Measurements from ENCODE around the gene GP1BA. TPM values are rescaled to one million over a fixed set of nuclear protein-coding genes. Genes with fewer than 3 reads are reported as not detected.

The GP1BA gene
- total and polyA plus RNA-seq, 2 experiments from 2014 or later: 0.24 TPM; not detected in 1

DNA sequence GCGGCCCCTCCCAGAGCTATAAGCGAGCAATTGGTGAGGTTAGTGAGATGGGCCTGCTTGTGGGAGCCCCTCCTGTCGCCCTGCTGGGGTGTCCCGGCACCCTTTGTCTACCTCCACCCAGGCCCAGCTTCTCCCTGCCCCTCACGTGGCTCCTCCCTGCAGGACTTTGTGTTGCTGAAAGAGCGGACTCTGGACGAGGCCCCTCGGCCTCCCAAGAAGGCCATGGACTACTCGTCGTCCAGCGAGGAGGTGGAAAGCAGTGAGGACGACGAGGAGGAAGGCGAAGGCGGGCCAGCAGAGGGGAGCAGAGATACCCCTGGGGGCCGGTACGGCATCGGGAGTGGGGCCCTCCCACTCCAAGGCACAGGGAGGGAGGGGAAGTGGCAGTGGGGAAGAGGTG, 38.8 kb upstream of the GP1BA start:
- H3K4me3 ChIP-seq: no peak overlapping the region
- H3F3A ChIP-seq (replicated peaks; ENCODE audit: low read depth): peaks cover 13% of the 10 kb centered on the region; the same call in 1 of the 2 replicates
- H3K27ac ChIP-seq (ENCODE audit: low read depth): no peak overlapping the region
- H3K9me2 ChIP-seq (ENCODE audit: insufficient read depth): no peaks in the 10 kb centered on the region
- H4K20me1 ChIP-seq (replicated peaks; ENCODE audit: insufficient read depth): 0 out of 2 replicates have a peak, but pooled peaks cover 6% of the 10 kb centered on the region
- H3K36me3 ChIP-seq (ENCODE audit: insufficient read depth): no peaks in the 10 kb centered on the region; the same call in 1 of the 2 replicates
- TF ChIP-seq, protein P1, sequence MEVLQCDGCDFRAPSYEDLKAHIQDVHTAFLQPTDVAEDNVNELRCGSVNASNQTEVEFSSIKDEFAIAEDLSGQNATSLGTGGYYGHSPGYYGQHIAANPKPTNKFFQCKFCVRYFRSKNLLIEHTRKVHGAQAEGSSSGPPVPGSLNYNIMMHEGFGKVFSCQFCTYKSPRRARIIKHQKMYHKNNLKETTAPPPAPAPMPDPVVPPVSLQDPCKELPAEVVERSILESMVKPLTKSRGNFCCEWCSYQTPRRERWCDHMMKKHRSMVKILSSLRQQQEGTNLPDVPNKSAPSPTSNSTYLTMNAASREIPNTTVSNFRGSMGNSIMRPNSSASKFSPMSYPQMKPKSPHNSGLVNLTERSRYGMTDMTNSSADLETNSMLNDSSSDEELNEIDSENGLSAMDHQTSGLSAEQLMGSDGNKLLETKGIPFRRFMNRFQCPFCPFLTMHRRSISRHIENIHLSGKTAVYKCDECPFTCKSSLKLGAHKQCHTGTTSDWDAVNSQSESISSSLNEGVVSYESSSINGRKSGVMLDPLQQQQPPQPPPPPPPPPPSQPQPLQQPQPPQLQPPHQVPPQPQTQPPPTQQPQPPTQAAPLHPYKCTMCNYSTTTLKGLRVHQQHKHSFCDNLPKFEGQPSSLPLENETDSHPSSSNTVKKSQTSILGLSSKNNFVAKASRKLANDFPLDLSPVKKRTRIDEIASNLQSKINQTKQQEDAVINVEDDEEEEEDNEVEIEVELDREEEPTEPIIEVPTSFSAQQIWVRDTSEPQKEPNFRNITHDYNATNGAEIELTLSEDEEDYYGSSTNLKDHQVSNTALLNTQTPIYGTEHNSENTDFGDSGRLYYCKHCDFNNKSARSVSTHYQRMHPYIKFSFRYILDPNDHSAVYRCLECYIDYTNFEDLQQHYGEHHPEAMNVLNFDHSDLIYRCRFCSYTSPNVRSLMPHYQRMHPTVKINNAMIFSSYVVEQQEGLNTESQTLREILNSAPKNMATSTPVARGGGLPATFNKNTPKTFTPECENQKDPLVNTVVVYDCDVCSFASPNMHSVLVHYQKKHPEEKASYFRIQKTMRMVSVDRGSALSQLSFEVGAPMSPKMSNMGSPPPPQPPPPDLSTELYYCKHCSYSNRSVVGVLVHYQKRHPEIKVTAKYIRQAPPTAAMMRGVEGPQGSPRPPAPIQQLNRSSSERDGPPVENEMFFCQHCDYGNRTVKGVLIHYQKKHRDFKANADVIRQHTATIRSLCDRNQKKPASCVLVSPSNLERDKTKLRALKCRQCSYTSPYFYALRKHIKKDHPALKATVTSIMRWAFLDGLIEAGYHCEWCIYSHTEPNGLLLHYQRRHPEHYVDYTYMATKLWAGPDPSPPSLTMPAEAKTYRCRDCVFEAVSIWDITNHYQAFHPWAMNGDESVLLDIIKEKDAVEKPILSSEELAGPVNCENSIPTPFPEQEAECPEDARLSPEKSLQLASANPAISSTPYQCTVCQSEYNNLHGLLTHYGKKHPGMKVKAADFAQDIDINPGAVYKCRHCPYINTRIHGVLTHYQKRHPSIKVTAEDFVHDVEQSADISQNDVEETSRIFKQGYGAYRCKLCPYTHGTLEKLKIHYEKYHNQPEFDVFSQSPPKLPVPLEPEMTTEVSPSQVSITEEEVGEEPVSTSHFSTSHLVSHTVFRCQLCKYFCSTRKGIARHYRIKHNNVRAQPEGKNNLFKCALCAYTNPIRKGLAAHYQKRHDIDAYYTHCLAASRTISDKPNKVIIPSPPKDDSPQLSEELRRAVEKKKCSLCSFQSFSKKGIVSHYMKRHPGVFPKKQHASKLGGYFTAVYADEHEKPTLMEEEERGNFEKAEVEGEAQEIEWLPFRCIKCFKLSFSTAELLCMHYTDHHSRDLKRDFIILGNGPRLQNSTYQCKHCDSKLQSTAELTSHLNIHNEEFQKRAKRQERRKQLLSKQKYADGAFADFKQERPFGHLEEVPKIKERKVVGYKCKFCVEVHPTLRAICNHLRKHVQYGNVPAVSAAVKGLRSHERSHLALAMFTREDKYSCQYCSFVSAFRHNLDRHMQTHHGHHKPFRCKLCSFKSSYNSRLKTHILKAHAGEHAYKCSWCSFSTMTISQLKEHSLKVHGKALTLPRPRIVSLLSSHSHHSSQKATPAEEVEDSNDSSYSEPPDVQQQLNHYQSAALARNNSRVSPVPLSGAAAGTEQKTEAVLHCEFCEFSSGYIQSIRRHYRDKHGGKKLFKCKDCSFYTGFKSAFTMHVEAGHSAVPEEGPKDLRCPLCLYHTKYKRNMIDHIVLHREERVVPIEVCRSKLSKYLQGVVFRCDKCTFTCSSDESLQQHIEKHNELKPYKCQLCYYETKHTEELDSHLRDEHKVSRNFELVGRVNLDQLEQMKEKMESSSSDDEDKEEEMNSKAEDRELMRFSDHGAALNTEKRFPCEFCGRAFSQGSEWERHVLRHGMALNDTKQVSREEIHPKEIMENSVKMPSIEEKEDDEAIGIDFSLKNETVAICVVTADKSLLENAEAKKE (CRISPR knock-in tag; IDR thresholded peaks at IDR 0.05): no peak
- TF ChIP-seq EZH2phosphoT487 (IDR thresholded peaks at IDR 0.05; ENCODE audit: unreplicated experiment) (no peak), ZNF331 (CRISPR knock-in tag; IDR thresholded peaks at IDR 0.05; ENCODE audit: low read depth) (no peak), NANOG (IDR thresholded peaks at IDR 0.05; ENCODE audit: borderline replicate concordance) (no peak), POLR2AphosphoS5 (IDR thresholded peaks at IDR 0.05; ENCODE audit: low read depth) (no peak), ZNF114 (CRISPR knock-in tag; IDR thresholded peaks at IDR 0.05) (no peak), CREB1 (CRISPR knock-in tag; IDR thresholded peaks at IDR 0.05; ENCODE audit: low read depth) (no peak), JUNB (IDR thresholded peaks at IDR 0.05; ENCODE audit: unreplicated experiment) (no peak), STAT1 (IDR thresholded peaks at IDR 0.05; ENCODE audit: unreplicated experiment) (no peak), EZH2 (IDR thresholded peaks at IDR 0.05; ENCODE audit: low read depth, unreplicated experiment) (no peak)
- TF ChIP-seq, protein P2, sequence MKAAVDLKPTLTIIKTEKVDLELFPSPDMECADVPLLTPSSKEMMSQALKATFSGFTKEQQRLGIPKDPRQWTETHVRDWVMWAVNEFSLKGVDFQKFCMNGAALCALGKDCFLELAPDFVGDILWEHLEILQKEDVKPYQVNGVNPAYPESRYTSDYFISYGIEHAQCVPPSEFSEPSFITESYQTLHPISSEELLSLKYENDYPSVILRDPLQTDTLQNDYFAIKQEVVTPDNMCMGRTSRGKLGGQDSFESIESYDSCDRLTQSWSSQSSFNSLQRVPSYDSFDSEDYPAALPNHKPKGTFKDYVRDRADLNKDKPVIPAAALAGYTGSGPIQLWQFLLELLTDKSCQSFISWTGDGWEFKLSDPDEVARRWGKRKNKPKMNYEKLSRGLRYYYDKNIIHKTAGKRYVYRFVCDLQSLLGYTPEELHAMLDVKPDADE (IDR thresholded peaks at IDR 0.05): no peak
- TF ChIP-seq, protein P3, sequence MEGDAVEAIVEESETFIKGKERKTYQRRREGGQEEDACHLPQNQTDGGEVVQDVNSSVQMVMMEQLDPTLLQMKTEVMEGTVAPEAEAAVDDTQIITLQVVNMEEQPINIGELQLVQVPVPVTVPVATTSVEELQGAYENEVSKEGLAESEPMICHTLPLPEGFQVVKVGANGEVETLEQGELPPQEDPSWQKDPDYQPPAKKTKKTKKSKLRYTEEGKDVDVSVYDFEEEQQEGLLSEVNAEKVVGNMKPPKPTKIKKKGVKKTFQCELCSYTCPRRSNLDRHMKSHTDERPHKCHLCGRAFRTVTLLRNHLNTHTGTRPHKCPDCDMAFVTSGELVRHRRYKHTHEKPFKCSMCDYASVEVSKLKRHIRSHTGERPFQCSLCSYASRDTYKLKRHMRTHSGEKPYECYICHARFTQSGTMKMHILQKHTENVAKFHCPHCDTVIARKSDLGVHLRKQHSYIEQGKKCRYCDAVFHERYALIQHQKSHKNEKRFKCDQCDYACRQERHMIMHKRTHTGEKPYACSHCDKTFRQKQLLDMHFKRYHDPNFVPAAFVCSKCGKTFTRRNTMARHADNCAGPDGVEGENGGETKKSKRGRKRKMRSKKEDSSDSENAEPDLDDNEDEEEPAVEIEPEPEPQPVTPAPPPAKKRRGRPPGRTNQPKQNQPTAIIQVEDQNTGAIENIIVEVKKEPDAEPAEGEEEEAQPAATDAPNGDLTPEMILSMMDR (conservative IDR thresholded peaks at IDR 0.05; ENCODE audit: low read depth in 2 of 2): no peak
- TF ChIP-seq, protein P4, sequence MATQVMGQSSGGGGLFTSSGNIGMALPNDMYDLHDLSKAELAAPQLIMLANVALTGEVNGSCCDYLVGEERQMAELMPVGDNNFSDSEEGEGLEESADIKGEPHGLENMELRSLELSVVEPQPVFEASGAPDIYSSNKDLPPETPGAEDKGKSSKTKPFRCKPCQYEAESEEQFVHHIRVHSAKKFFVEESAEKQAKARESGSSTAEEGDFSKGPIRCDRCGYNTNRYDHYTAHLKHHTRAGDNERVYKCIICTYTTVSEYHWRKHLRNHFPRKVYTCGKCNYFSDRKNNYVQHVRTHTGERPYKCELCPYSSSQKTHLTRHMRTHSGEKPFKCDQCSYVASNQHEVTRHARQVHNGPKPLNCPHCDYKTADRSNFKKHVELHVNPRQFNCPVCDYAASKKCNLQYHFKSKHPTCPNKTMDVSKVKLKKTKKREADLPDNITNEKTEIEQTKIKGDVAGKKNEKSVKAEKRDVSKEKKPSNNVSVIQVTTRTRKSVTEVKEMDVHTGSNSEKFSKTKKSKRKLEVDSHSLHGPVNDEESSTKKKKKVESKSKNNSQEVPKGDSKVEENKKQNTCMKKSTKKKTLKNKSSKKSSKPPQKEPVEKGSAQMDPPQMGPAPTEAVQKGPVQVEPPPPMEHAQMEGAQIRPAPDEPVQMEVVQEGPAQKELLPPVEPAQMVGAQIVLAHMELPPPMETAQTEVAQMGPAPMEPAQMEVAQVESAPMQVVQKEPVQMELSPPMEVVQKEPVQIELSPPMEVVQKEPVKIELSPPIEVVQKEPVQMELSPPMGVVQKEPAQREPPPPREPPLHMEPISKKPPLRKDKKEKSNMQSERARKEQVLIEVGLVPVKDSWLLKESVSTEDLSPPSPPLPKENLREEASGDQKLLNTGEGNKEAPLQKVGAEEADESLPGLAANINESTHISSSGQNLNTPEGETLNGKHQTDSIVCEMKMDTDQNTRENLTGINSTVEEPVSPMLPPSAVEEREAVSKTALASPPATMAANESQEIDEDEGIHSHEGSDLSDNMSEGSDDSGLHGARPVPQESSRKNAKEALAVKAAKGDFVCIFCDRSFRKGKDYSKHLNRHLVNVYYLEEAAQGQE (IDR thresholded peaks at IDR 0.05; ENCODE audit: unreplicated experiment): no peak
- Mint-ChIP-seq H3K9me3 (no peaks in the 10 kb centered on the region), H3K27me3 (ENCODE audit: insufficient read depth, low read depth, poor library complexity) (peaks cover 21% of the 10 kb centered on the region), H3K4me1 (peaks cover 15% of the 10 kb centered on the region), H3K4me3 (no peak overlapping the region), H3K27ac (no peak overlapping the region), H3K36me3 (ENCODE audit: low read depth) (peaks cover 29% of the 10 kb centered on the region)
- no peak for ATAC-seq
- H3K4me2 ChIP-seq: no peak overlapping the region
- no peaks in the 10 kb centered on the region for H3K27me3 ChIP-seq (ENCODE audit: insufficient read depth)
- no peak overlapping the region for H2AFZ ChIP-seq
- H3K79me2 ChIP-seq (replicated peaks; ENCODE audit: insufficient read depth): no peaks in the 10 kb centered on the region
- peaks cover 3% of the 10 kb centered on the region; the same call in 1 of the 2 replicates for H3K4me1 ChIP-seq (ENCODE audit: insufficient read depth)
- DNase-seq (ENCODE audit: low spot score): no peak
